RKO (cell line): ENCODE results near the gene JAKMIP2.
"Not testable (repeated sequence)": the region's sequence is repeated elsewhere in the genome, so short reads cannot be mapped to it uniquely, and the experiment has no call there.

Experiments
- DNase-seq: peaks from one replicate; pipeline ENCODE4 v3.0.0-alpha.2; 2016; ENCODE audit warnings: low spot score

JAKMIP2 gene

GRCh38 chr5:147557876-147558745 lies 224.4 kb downstream of the JAKMIP2 start:
- DNase-seq, result no peak

- no peak for DNase-seq
These were observed 227.4 kb downstream of the JAKMIP2 start for GRCh38 chr5:147555176-147555575.

GRCh38 chr5:147554261-147554817 lies 228.2 kb downstream of the JAKMIP2 start:
- no peak for DNase-seq

- not testable (repeated sequence) for DNase-seq
These were observed 228.7 kb downstream of the JAKMIP2 start for GRCh38 chr5:147553817-147554216.

GRCh38 chr5:147552897-147553296 lies 229.6 kb downstream of the JAKMIP2 start:
- no peak for DNase-seq

- DNase-seq, result no peak
These were observed 230.9 kb downstream of the JAKMIP2 start for GRCh38 chr5:147551677-147552076.

GRCh38 chr5:147547730-147548129 lies 234.8 kb downstream of the JAKMIP2 start:
- no peak for DNase-seq

GRCh38 chr5:147544556-147544955 lies 238.0 kb downstream of the JAKMIP2 start:
- DNase-seq, result no peak

- DNase-seq, result no peak
These were observed 243.5 kb downstream of the JAKMIP2 start for GRCh38 chr5:147539053-147539452.

- no peak for DNase-seq
These were observed 244.3 kb downstream of the JAKMIP2 start for GRCh38 chr5:147538236-147538635.
